Muscle of leg (tissue), 11 donors: ENCODE measurements around the gene MED9. TPM values are rescaled to one million over a fixed set of nuclear protein-coding genes. Genes with fewer than 3 reads are reported as not detected.
A peak's percentile ranks its signal among the peaks of the same experiment; 100 is the strongest.

Experiments used
- DNase-seq: peaks from one replicate; pipeline ENCODE4 v3.0.0; 2013
- H3K27ac ChIP-seq: one replicate; pipeline ENCODE4 v1.5.1; 2013; ENCODE audit warnings: mild to moderate bottlenecking, low read length, control low read depth
- H3K27me3 ChIP-seq: one replicate; pipeline ENCODE4 v1.6.1; 2013; ENCODE audit warnings: low read length; ENCODE audit not compliant: control insufficient read depth, insufficient read depth
- H3K36me3 ChIP-seq: one replicate; pipeline ENCODE4 v1.6.1; 2013; ENCODE audit warnings: low read length; ENCODE audit not compliant: control insufficient read depth, insufficient read depth
- H3K4me1 ChIP-seq: one replicate; pipeline ENCODE4 v1.6.1; 2013; ENCODE audit warnings: low read length; ENCODE audit not compliant: control insufficient read depth, insufficient read depth
- H3K4me3 ChIP-seq: one replicate; pipeline ENCODE4 v1.5.1; 2013; ENCODE audit warnings: low read length, control low read depth
- H3K9me3 ChIP-seq: replicated peaks from 2 replicates; pipeline ENCODE4 v1.6.1; 2013; ENCODE audit warnings: low read depth, low read length; ENCODE audit not compliant: control insufficient read depth
- WGBS: methylation state at CpG from one replicate; pipeline ENCODE4 v1.1.5; 2013; ENCODE audit warnings: missing lambda C conversion rate; ENCODE audit not compliant: insufficient coverage; 5-methylcytosine and 5-hydroxymethylcytosine counted together
- polyA plus RNA-seq, 8 donors: library from polyadenylated mRNA; unstranded; fragments of 120-200 nt; gene quantifications; one replicate each; pipeline versions ENCODE4 v1.2.1 to v1.2.3, GENCODE V29; 2013; ENCODE audit warnings: inconsistent platforms in 1 of 8, low replicate concordance in 1 of 8; ENCODE audit not compliant: insufficient read length in 8 of 8, insufficient read depth in 1 of 8
- total RNA-seq: library from RNA; stranded (reverse); fragments of 120-200 nt; gene quantifications from one replicate; pipeline ENCODE4 v1.2.4, GENCODE V29; 2013

MED9 gene
- total and polyA plus RNA-seq, 9 donors = 13.1 to 17.6 (median 15.8) TPM

DNA sequence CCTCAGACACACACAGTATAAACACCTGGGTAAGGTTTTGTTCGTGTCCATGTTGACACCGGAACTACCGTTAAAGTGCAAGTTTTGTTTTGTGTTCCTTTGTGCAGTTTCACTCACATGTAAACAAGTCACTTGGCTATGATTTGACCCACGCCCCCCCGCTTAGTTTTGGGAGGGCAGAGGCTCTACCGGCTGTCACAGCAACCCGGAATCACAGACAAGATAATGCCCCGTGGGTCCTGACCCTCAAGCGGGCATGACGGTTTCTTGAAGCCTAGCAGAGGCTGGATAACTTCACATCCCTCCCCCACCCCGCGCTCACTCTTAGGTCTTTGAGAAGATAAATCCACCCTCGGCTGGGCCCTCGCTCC is 17.7 kb downstream of the MED9 start:
- H3K36me3 ChIP-seq = peaks cover 30% of the 10 kb centered on the region
- H3K27ac ChIP-seq = peak overlapping the region; percentile 20
- peaks cover 9% of the 10 kb centered on the region for H3K27me3 ChIP-seq
- WGBS = 39% methylated on average over 3 of the region's 14 CpGs
- H3K4me3 ChIP-seq = peak overlapping the region; percentile 51
- no peak for DNase-seq
- no peaks in the 10 kb centered on the region for H3K9me3 ChIP-seq
- peaks cover 60% of the 10 kb centered on the region for H3K4me1 ChIP-seq

DNA sequence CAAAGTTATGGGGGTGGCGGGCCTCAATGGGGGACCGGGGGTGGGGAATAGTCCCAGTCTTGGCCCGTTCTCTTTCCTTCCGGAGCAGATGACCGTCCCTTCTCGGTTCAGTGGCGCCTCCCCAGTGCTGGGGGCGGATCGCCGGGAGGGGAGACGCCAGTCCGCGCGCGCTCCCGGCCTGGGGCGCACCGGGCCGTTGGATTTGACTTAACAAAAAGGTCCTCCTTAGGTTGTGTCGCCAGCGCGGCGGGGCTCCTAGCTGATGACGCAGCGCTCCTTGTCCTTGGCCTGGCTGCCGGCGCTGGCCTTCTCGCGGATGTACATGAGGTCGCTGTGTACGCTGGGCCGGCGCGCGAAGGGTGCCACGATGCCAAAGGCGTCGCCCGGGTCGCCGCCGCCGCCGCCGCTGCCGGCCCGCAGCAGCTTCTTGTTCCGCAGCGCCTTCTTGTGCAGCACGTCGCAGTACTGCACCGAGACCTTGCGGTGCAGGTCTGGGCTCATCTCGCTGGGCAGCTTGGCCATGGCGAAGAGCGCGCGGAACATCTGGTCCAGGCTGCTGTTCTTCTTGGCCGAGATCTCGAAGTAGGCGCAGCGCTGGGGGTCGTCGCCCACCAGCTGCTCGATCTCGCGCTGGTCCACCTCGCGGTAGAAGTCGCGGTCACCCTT is 18.2 kb downstream of the MED9 start:
- Histone ChIP-seq H3K9me3 (no peaks in the 10 kb centered on the region), H3K4me3 (peak overlapping the region; percentile 51), H3K27me3 (peaks cover 9% of the 10 kb centered on the region), H3K4me1 (peaks cover 60% of the 10 kb centered on the region), H3K27ac (peak overlapping the region; percentile 35), H3K36me3 (peaks cover 30% of the 10 kb centered on the region)
- peak; percentile 69 for DNase-seq
- WGBS = under 1% methylated on average over 71 of the region's 71 CpGs

DNA sequence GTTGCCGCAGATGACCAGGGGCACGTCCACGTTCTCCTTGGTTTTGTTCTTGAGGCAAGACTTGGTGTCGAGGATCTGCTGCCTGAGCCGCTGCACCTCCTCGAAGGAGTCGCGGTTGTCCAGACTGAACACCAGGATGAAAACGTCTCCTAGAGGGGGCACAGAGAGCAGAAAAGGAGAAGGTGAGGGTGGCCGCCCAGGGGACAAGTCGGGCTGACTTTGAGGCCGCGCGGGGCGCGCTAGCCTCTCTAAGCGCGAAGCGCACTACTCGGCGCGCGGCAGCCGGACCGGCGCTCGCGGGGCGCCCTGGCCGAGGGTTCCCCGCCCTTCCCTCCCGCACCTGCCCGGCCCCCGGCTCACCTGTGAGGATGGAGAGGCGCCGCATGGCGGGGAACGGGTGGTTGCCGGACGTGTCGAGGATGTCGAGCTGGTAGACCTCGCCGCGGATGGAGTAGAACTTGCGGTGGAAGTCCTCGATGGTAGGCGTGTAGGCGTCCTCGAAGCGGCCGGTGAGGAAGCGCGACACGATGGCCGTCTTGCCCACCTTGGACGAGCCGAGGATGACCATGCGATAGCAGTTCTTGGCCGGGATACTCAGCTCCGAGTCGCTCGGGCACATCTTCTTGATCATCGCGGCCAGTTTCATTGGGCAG is 18.9 kb downstream of the MED9 start:
- H3K9me3 ChIP-seq = no peaks in the 10 kb centered on the region
- peaks cover 9% of the 10 kb centered on the region for H3K27me3 ChIP-seq
- H3K4me3 ChIP-seq = peak overlapping the region; percentile 51
- H3K4me1 ChIP-seq = peaks cover 57% of the 10 kb centered on the region
- peak; percentile 43 for DNase-seq
- under 1% methylated on average over 64 of the region's 65 CpGs for WGBS
- H3K27ac ChIP-seq = peak overlapping the region; percentile 35
- peaks cover 29% of the 10 kb centered on the region for H3K36me3 ChIP-seq

DNA sequence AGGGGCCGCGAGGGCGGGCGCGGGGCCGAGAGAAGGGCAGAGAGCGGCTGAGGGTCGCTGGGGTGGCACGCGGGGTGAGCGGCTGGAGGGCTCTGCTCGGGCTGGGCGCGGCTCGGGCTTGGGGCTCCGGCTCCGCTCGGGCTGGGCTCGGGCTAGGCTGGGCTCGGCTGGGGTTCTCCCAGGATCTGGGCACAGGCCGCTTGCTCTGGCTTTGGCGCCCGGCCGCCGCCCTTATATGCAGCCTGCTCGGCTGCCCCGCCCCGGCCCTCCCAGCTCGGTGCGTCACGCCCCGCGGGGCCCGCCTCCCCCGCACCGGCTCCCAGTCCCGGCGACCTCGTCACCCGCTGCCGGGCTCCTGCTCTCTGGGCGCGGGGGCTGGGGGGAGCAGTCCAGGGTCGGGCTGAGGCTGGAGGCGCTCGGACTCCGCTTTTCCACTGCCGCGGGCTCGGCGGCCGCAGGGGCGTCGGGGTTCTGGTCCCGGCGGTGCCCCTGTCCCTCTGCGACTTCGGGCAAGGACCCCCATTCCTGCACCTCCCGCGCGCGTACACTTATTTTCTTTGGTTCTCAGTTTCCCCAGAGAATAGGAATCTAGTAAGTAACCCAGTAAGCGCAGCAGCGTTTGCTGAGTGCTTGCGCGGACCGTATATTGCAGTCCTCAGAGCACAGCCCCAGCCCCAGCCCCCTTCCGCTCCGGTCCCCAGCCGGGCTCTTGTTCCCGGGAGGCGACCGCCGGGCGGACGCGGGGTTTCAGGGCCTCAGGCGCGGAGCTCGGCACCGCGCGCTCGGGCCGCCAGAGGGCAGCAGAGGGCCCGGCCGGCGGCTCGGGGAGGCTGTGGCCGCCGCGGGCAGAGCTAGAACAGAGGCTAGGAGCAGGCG is 19.6 kb downstream of the MED9 start, which contains the start of gene RASD1:
Gene RASD1, minus strand, starts transcription at position 207 of the 876 bp plus-strand sequence. CDS start 214 bp downstream, outside the sequence.
- DNase-seq = peak; percentile 91
- H3K36me3 ChIP-seq = peaks cover 22% of the 10 kb centered on the region
- peak within 1 kb of the TSS; percentile 65 for H3K4me3 ChIP-seq
- peaks cover 9% of the 10 kb centered on the region for H3K27me3 ChIP-seq
- peak within 1 kb of the TSS; percentile 89 for H3K27ac ChIP-seq
- peaks cover 50% of the 10 kb centered on the region for H3K4me1 ChIP-seq
- under 1% methylated on average over 89 of the region's 93 CpGs for WGBS
- H3K9me3 ChIP-seq = no peaks in the 10 kb centered on the region

DNA sequence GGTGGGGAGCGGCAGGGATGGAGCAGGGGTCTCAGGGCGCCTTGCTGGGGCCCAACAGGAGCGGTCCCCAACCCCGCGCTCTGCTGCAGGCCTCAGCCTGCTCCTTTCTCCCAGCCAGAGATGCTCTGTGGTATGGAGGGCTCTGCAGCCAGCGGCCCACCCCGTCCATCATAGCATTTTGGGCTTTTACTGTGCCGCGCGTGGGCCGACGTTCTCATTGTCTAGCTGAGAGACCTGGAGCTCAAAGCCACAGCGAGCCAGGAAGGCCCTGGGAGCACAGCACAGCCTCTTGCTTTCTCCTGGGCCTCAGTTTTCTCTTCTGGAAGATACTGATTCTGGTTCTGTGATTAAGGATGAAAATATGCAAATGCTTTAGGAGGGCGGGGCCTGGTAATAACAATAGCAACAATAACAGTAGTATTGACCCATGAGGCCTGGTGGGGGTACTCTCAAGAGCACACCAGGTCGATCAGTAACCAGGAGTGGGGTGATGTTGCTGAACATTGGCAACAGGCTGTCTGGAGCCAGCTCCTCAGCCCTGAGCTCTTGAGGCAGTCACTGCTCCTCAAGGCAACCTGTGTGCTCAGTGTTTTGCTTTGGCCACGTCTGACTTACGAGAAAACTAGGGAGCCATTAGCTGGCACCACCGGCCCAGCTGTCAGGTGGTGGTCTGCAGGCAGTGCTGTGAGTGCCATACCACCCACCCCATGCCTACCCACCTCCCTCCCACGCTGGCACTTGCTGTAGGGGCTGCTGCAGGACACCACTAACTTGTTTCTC is 20.5 kb downstream of the MED9 start:
- Histone ChIP-seq H3K36me3 (peaks cover 13% of the 10 kb centered on the region), H3K4me1 (peaks cover 44% of the 10 kb centered on the region), H3K27ac (no peak overlapping the region), H3K27me3 (peaks cover 9% of the 10 kb centered on the region), H3K4me3 (no peak overlapping the region), H3K9me3 (no peaks in the 10 kb centered on the region)
- 50% methylated on average over 9 of the region's 19 CpGs for whole genome bisulfite sequencing
- DNase-seq = peak; percentile 6

DNA sequence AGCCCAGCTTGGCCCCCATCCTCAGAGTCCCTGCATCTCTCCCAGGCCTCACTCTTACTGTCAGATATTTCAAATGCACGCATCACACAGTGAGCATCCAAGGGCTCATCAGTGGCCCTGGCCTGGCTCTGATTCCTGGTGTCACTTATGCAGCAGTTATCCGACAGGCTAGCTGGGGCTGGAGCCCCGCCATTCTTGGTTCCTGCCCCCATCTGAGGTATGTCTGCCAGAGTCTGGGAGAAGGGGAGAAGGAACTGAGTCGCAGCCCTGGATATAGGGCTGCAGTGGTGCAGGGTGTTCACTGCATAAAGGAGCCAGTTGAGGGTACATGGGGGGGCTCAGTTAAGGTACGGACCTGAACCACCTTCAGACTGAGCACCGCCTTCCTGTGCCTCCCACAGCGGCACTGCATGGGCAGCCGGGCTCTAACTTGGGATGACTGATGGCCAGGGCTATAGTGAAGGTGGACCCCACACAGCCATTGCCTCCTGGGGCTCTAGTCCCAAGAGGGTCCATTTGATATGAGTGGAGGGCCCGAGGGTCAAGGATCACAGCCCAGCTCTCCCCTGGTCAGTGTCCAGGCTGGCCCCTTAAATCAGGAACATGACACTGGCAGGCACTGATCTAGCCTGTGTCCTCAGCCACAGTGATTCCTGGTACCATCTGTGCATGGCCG is 21.2 kb downstream of the MED9 start:
- Histone ChIP-seq H3K36me3 (peaks cover 6% of the 10 kb centered on the region), H3K4me1 (peaks cover 38% of the 10 kb centered on the region), H3K9me3 (no peaks in the 10 kb centered on the region), H3K27me3 (peaks cover 9% of the 10 kb centered on the region), H3K4me3 (no peak overlapping the region), H3K27ac (no peak overlapping the region)
- DNase-seq = peak; percentile 9
- WGBS = 93% methylated on average over 9 of the region's 10 CpGs

DNA sequence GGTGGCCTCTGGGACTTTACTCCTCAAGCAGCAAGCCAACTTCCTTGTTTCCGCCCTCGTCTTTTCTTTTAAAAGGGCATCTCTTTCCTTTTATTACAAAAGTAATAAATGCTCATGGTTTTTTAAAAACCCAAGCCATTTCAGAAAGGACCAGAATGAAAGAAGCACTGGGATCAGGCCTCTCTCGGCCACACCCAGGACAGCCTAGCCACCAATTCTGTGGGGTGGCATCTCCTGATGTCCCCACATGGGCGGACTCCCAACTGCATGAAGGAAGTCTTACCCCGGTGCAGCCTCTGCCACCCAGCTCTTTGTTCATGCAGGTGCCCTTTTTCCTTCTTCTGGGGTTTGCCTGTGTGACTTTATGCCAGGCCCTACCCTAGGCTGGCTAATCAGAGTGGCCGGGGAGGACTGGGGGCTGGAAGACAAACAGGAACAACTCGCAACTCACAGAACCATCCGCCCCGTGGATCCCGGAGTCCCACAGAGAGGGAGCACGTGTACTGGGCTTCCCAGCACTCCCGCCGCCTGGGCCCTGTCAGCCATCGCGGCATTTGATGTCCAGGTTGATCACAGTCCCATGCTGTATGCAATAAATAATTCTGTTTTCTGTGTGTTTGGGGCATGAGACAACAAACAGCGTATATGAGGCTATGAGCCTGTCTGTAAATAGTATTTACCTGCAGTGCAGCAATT is 22.0 kb downstream of the MED9 start:
- Histone ChIP-seq H3K27ac (no peak overlapping the region), H3K4me3 (no peak overlapping the region), H3K27me3 (peaks cover 9% of the 10 kb centered on the region), H3K4me1 (peaks cover 39% of the 10 kb centered on the region), H3K9me3 (no peaks in the 10 kb centered on the region), H3K36me3 (no peaks in the 10 kb centered on the region)
- 84% methylated on average over 14 of the region's 16 CpGs for WGBS
- DNase-seq = no peak

DNA sequence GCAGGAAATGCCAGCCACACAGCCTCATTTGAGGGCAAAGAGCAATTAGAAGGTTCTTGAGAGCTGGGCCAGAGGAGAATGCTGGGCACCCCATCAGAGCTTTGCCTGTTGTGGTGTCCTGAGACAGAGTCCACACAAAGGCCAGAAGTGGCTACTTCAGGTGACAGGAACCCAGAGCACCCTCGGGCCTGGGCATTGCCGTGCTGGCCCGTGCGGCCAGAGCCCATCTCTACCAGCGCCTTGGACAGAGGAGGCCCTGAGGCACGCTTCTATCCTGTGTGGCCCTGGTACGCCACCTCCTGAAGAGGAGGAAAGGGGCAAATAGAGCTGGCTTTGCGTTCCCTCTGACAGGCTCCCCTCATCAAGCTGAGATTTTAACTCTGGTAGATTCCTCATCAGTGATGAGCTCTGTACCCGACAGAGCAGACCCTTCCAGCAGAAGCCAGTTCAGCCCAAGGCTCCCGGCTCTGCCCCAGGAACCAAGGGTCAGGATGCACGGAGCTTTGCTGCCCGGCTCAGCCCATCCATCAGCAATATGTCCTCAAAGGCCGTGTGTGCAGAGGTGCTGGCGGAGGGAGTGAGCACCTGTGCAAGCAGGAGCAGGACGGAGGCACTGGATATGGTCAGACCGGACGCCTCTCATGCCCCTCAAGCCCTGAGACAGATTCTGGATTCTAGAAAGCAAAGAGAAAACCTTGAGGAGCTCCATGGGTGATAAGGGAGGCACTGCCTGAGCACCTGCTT is 22.8 kb downstream of the MED9 start:
- no peak for DNase-seq
- 86% methylated on average over 12 of the region's 17 CpGs for WGBS
- Histone ChIP-seq H3K9me3 (no peaks in the 10 kb centered on the region), H3K27me3 (peaks cover 9% of the 10 kb centered on the region), H3K4me3 (no peak overlapping the region), H3K27ac (no peak overlapping the region), H3K36me3 (no peaks in the 10 kb centered on the region), H3K4me1 (peaks cover 39% of the 10 kb centered on the region)
